IPS-18c (cell line): ENCODE measurements around the gene C1orf216.

Experiments
- H3K4me3 ChIP-seq: 2 replicates; pipeline ENCODE4 v1.7.0; 2013; ENCODE audit warnings: low read depth, mild to moderate bottlenecking, low read length, moderate library complexity; ENCODE audit not compliant: insufficient read depth
- H3K9me3 ChIP-seq: one replicate; pipeline ENCODE4 v1.6.1; 2013; ENCODE audit warnings: mild to moderate bottlenecking, low read length, moderate library complexity; ENCODE audit not compliant: control insufficient read depth, insufficient read depth

The C1orf216 gene

DNA sequence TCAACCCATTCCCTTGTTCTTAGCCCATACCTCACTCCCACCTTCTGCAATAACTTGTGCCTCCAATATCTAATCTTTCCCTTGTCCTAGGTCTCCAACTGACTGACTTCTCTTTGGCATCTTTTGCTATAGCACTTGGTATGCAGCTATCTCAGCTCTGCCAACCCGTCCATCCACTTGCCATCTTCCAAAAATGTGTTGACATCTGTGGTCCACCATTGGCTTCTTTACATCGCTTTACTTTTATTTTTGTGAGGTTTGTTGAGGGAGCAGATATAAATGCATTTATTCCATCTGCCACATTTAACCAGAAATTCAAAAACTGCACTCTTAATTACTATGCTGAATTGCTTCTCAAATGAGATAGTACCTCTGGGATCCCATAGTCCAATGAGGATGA is 52.5 kb downstream of the C1orf216 start:
- Histone ChIP-seq H3K9me3 (no peaks in the 10 kb centered on the region), H3K4me3 (no peak overlapping the region)
